ENCODE data around the gene APC.

The APC gene

GRCh38 chr5:112794410-112794809 is 56.7 kb downstream of the APC start:
- Mint-ChIP-seq H3K36me3 (ENCODE audit: low read depth) (peaks cover 55% of the 10 kb centered on the region), H3K27ac (peak overlapping the region; percentile 47), H3K27me3 (ENCODE audit: low read depth, poor library complexity) (no peaks in the 10 kb centered on the region)

GRCh38 chr5:112795342-112795741 is 57.7 kb downstream of the APC start:
- Mint-ChIP-seq H3K36me3 (ENCODE audit: low read depth) (peaks cover 55% of the 10 kb centered on the region), H3K9me3 (no peaks in the 10 kb centered on the region), H3K27me3 (ENCODE audit: low read depth, poor library complexity) (no peaks in the 10 kb centered on the region), H3K4me1 (no peaks in the 10 kb centered on the region), H3K4me3 (no peak overlapping the region), H3K27ac (peak overlapping the region; percentile 1)
- DNase-seq: no peak
- TF ChIP-seq CTCF (IDR thresholded peaks at IDR 0.05): no peak

More at GRCh38 chr5:112794410-112794809, 56.7 kb downstream of the APC start:
- TF ChIP-seq CTCF (IDR thresholded peaks at IDR 0.05): no peak
- Mint-ChIP-seq H3K9me3 (no peaks in the 10 kb centered on the region), H3K4me1 (no peaks in the 10 kb centered on the region), H3K4me3 (no peak overlapping the region)
- DNase-seq: no peak

GRCh38 chr5:112795944-112796678 is 58.4 kb downstream of the APC start:
- H3K4me1 Mint-ChIP-seq: no peaks in the 10 kb centered on the region
- peaks cover 55% of the 10 kb centered on the region for H3K36me3 Mint-ChIP-seq (ENCODE audit: low read depth)
- H3K27ac Mint-ChIP-seq: peak overlapping the region; percentile 1
- no peak overlapping the region for H3K4me3 Mint-ChIP-seq
- H3K27me3 Mint-ChIP-seq (ENCODE audit: low read depth, poor library complexity): no peaks in the 10 kb centered on the region
- no peak for DNase-seq
- no peaks in the 10 kb centered on the region for H3K9me3 Mint-ChIP-seq
- no peak for TF ChIP-seq CTCF (IDR thresholded peaks at IDR 0.05)

- no peak overlapping the region for H3K4me3 Mint-ChIP-seq
- DNase-seq: no peak
- no peak for TF ChIP-seq CTCF (IDR thresholded peaks at IDR 0.05)
These were observed 62.0 kb downstream of the APC start for GRCh38 chr5:112799661-112800060.

GRCh38 chr5:112800891-112801290 is 63.2 kb downstream of the APC start:
- no peak for DNase-seq
- H3K4me1 Mint-ChIP-seq: no peaks in the 10 kb centered on the region
- H3K9me3 Mint-ChIP-seq: no peaks in the 10 kb centered on the region
- H3K27me3 Mint-ChIP-seq (ENCODE audit: low read depth, poor library complexity): no peaks in the 10 kb centered on the region
- TF ChIP-seq CTCF (IDR thresholded peaks at IDR 0.05): no peak
- H3K4me3 Mint-ChIP-seq: no peak overlapping the region
- no peak overlapping the region for H3K27ac Mint-ChIP-seq
- H3K36me3 Mint-ChIP-seq (ENCODE audit: low read depth): peaks cover 49% of the 10 kb centered on the region

More at GRCh38 chr5:112799661-112800060, 62.0 kb downstream of the APC start:
- Mint-ChIP-seq H3K27ac (no peak overlapping the region), H3K9me3 (no peaks in the 10 kb centered on the region), H3K27me3 (ENCODE audit: low read depth, poor library complexity) (no peaks in the 10 kb centered on the region), H3K4me1 (no peaks in the 10 kb centered on the region), H3K36me3 (ENCODE audit: low read depth) (peaks cover 52% of the 10 kb centered on the region)

GRCh38 chr5:112811023-112811422 is 73.3 kb downstream of the APC start:
- DNase-seq: no peak
- H3K27me3 Mint-ChIP-seq (ENCODE audit: low read depth, poor library complexity): peaks cover 5% of the 10 kb centered on the region
- H3K4me3 Mint-ChIP-seq: no peak overlapping the region
- no peak overlapping the region for H3K27ac Mint-ChIP-seq
- H3K36me3 Mint-ChIP-seq (ENCODE audit: low read depth): peaks cover 57% of the 10 kb centered on the region
- no peaks in the 10 kb centered on the region for H3K4me1 Mint-ChIP-seq
- TF ChIP-seq CTCF (IDR thresholded peaks at IDR 0.05): no peak
- no peaks in the 10 kb centered on the region for H3K9me3 Mint-ChIP-seq
